Spleen (tissue), 11 donors: ENCODE data around the gene PTGIR. TPM values are rescaled to one million over a fixed set of nuclear protein-coding genes. Genes with fewer than 3 reads are reported as not detected.

Experiments
- DNase-seq: peaks from one replicate; pipeline ENCODE4 v3.0.0-alpha.2; 2020
- H3K27ac ChIP-seq, 8 donors: fragments of 200-600 bp; sonication (generic) in 7 of 8; 1 replicate in 4 of 8; 2 replicates in 4 of 8; pipeline versions ENCODE4 v1.5.0 to v1.8.0; 2016 to 2021; ENCODE audit warnings: inconsistent platforms in 4 of 8, mild to moderate bottlenecking in 4 of 8, moderate library complexity in 1 of 8
- H3K27me3 ChIP-seq, 7 donors: fragments of 200-600 bp; sonication (generic) in 6 of 7; replicated peaks in 1 of 7; 1 replicate in 4 of 7; 2 replicates in 3 of 7; pipeline versions ENCODE4 v1.5.0 to v1.8.0; 2016 to 2021; ENCODE audit warnings: inconsistent platforms in 3 of 7, mild to moderate bottlenecking in 1 of 7
- H3K36me3 ChIP-seq, 6 donors: fragments of 200-600 bp; sonication (generic) in 5 of 6; 1 replicate in 4 of 6; 2 replicates in 2 of 6; pipeline versions ENCODE4 v1.5.0 to v1.8.0; 2016 to 2021; ENCODE audit warnings: inconsistent platforms in 2 of 6
- H3K4me1 ChIP-seq, 6 donors: fragments of 200-600 bp; sonication (generic) in 5 of 6; 1 replicate in 3 of 6; 2 replicates in 3 of 6; pipeline versions ENCODE4 v1.5.0 to v1.8.0; 2016 to 2021; ENCODE audit warnings: inconsistent platforms in 3 of 6
- H3K4me3 ChIP-seq, 8 donors: fragments of 200-600 bp; sonication (generic) in 7 of 8; 1 replicate in 4 of 8; 2 replicates in 4 of 8; pipeline versions ENCODE4 v1.5.0 to v1.8.0; 2016 to 2021; ENCODE audit warnings: inconsistent platforms in 4 of 8, mild to moderate bottlenecking in 4 of 8, moderate library complexity in 2 of 8
- H3K9me3 ChIP-seq, 8 donors: fragments of 200-600 bp; sonication (generic) in 7 of 8; 1 replicate in 4 of 8; 2 replicates in 4 of 8; pipeline versions ENCODE4 v1.5.0 to v1.8.0; 2016 to 2021; ENCODE audit warnings: inconsistent platforms in 4 of 8
- CTCF ChIP-seq, 11 experiments: fragments of 200-600 bp in 7 of 11; fragments of 450-650 bp in 4 of 11; sonication (generic) in 4 of 11; IDR thresholded peaks in 8 of 11; conservative IDR thresholded peaks in 3 of 11; 1 replicate in 7 of 11; 2 replicates in 4 of 11; pipeline versions ENCODE4 v1.4.0 to v1.8.0; 2016 to 2021; ENCODE audit warnings: antibody characterized with exemption in 11 of 11, inconsistent platforms in 4 of 11, mild to moderate bottlenecking in 1 of 11
- POLR2A ChIP-seq, 3 donors: fragments of 450-650 bp; IDR thresholded peaks; one replicate each; pipeline ENCODE4 v1.5.1; 2017; ENCODE audit warnings: antibody characterized with exemption in 3 of 3, mild to moderate bottlenecking in 1 of 3
- POLR2AphosphoS5 ChIP-seq, 3 donors: sonication (generic); formaldehyde crosslinking; IDR thresholded peaks; one replicate each; pipeline ENCODE4 v1.5.1; 2017; ENCODE audit warnings: antibody characterized with exemption in 3 of 3
- WGBS, 5 donors: extraction: QIAGEN DNeasy Blood & Tissue Kit in 3 of 5; methylation state at CpG; one replicate each; pipeline versions ENCODE4 v1.1.5 to v1.1.7; 2013 to 2018; 5-methylcytosine and 5-hydroxymethylcytosine counted together
- intact Hi-C: fragments of 100-400 bp; cut with DNase I; formaldehyde crosslinking; loops from one replicate; pipeline ENCODE4 v1.15.0; 2023; ENCODE audit warnings: low total_unique reads
- polyA plus RNA-seq, 3 donors: library from polyadenylated mRNA; stranded (reverse); fragments of 200-250 nt; gene quantifications; one replicate each; pipeline ENCODE4 v1.2.1, GENCODE V29; 2013
- total RNA-seq, 7 donors: library from RNA; depleted of rRNA in 3 of 7; stranded (reverse); fragments of >200 nt in 3 of 7; fragmentation: NEBNext Ultra II Directional in 4 of 7; extraction: Animal tissue kit (Norgen Biotek cat#: 25700) in 4 of 7; gene quantifications; one replicate each; pipeline versions ENCODE4 v1.1.0 to v1.2.1, GENCODE V29; 2016 to 2021
- donor health status: healthy with polysubstance abuse.
- donor health status: DM: no; HTN: no; CAD: no; lungs with moderate emphysema.
- donor health status: DM: no; HTN: no; CAD: no.
- donor health status: Bipolar disorder and iron deficiency.
- donor health status: healthy.
- donor health status: DM: no; HTN: no; CAD: no.
- donor health status: DM: yes; HTN: yes; CAD: no.

Gene PTGIR
- total and polyA plus RNA-seq, 10 donors: 5.4 to 18.6 (median 7.9) TPM

- Histone ChIP-seq H3K27me3 (no peaks in the 10 kb centered on the region), H3K4me3 (no peak overlapping the region), H3K9me3 (no peaks in the 10 kb centered on the region), H3K36me3 (no peaks in the 10 kb centered on the region), H3K4me1 (no peaks in the 10 kb centered on the region), H3K27ac (no peak overlapping the region)
- no peak for DNase-seq
- intact Hi-C loops: no loop called here
- TF ChIP-seq POLR2A (IDR thresholded peaks at IDR 0.05) (no peak), CTCF (IDR thresholded peaks at IDR 0.05 in 8 of 11, conservative IDR thresholded peaks at IDR 0.05 in 3 of 11) (no peak), POLR2AphosphoS5 (IDR thresholded peaks at IDR 0.05) (no peak)
- WGBS, 5 donors: 92 to 97% (median 93%) methylated on average over 4 of the region's 4 CpGs
Observed at GRCh38 chr19:46591254-46591653, 33.6 kb downstream of the PTGIR start.

GRCh38 chr19:46587861-46588260, 37.0 kb downstream of the PTGIR start:
- Histone ChIP-seq H3K4me3 (no peak overlapping the region), H3K4me1 (no peaks in the 10 kb centered on the region), H3K9me3 (no peaks in the 10 kb centered on the region), H3K27ac (no peak overlapping the region), H3K36me3 (no peaks in the 10 kb centered on the region), H3K27me3 (no peaks in the 10 kb centered on the region)
- DNase-seq: no peak
- TF ChIP-seq CTCF (IDR thresholded peaks at IDR 0.05 in 8 of 11, conservative IDR thresholded peaks at IDR 0.05 in 3 of 11): no peak
- no peak for TF ChIP-seq POLR2AphosphoS5 (IDR thresholded peaks at IDR 0.05)
- no peak for TF ChIP-seq POLR2A (IDR thresholded peaks at IDR 0.05)
- 80 to 98% (median 87%) methylated on average over 3 of the region's 3 CpGs for WGBS, 5 donors
- intact Hi-C loops: no loop called here

- TF ChIP-seq CTCF (IDR thresholded peaks at IDR 0.05 in 8 of 11, conservative IDR thresholded peaks at IDR 0.05 in 3 of 11) (no peak), POLR2AphosphoS5 (IDR thresholded peaks at IDR 0.05) (no peak), POLR2A (IDR thresholded peaks at IDR 0.05) (no peak)
- Histone ChIP-seq H3K27me3 (no peaks in the 10 kb centered on the region), H3K27ac (no peak overlapping the region), H3K36me3 (no peaks in the 10 kb centered on the region), H3K9me3 (no peaks in the 10 kb centered on the region), H3K4me1 (no peaks in the 10 kb centered on the region), H3K4me3 (no peak overlapping the region)
- WGBS, 5 donors: 82 to 94% (median 91%) methylated on average over 4 of the region's 4 CpGs
- intact Hi-C loops: no loop called here
- DNase-seq: no peak
Observed at GRCh38 chr19:46586294-46586693, 38.6 kb downstream of the PTGIR start.

GRCh38 chr19:46585539-46585938, 39.4 kb downstream of the PTGIR start:
- no peak for DNase-seq
- Histone ChIP-seq H3K9me3 (no peaks in the 10 kb centered on the region), H3K4me3 (no peak overlapping the region), H3K4me1 (no peaks in the 10 kb centered on the region), H3K36me3 (no peaks in the 10 kb centered on the region), H3K27ac (no peak overlapping the region), H3K27me3 (no peaks in the 10 kb centered on the region)
- WGBS, 5 donors: 84 to 98% (median 95%) methylated on average over 1 of the region's 1 CpG
- intact Hi-C loops: no loop called here
- TF ChIP-seq POLR2A (IDR thresholded peaks at IDR 0.05) (no peak), POLR2AphosphoS5 (IDR thresholded peaks at IDR 0.05) (no peak), CTCF (IDR thresholded peaks at IDR 0.05 in 8 of 11, conservative IDR thresholded peaks at IDR 0.05 in 3 of 11) (no peak)
